DND-41 (cell line): ENCODE measurements around the gene SRCIN1.

ENCODE experiments used
- CTCF ChIP-seq: IDR thresholded peaks from 2 replicates; pipeline ENCODE4 v1.5.1; 2012; ENCODE audit warnings: borderline replicate concordance, low read length, moderate library complexity, mild to moderate bottlenecking; ENCODE audit not compliant: poor library complexity, severe bottlenecking; ENCODE audit errors: extremely low read depth
- EZH2 ChIP-seq: IDR thresholded peaks from 3 replicates; pipeline ENCODE4 v1.6.1; 2012; ENCODE audit warnings: borderline replicate concordance, low read depth, mild to moderate bottlenecking, moderate library complexity, low read length, inconsistent platforms; ENCODE audit not compliant: severe bottlenecking

GRCh38 chr17:38585056-38585917, 20.5 kb downstream of the SRCIN1 start:
- no peak for TF ChIP-seq CTCF
- TF ChIP-seq EZH2 = no peak
